Progenitor cell of endocrine pancreas (in vitro differentiated cells): ENCODE data around the gene PPFIA2. TPM values are rescaled to one million over a fixed set of nuclear protein-coding genes. Genes with fewer than 3 reads are reported as not detected.

ENCODE experiments used
- DNase-seq: peaks from one replicate; pipeline ENCODE4 v3.0.0; 2021; ENCODE audit warnings: low spot score; ENCODE audit not compliant: unreplicated experiment
- H3K27ac Mint-ChIP-seq: 2 replicates; pipeline ENCODE4 v1.8.0; 2021; ENCODE audit warnings: mild to moderate bottlenecking, moderate library complexity, mixed read lengths
- H3K27me3 Mint-ChIP-seq: 2 replicates; pipeline ENCODE4 v1.8.0; 2021; ENCODE audit warnings: mixed read lengths
- H3K36me3 Mint-ChIP-seq: 2 replicates; pipeline ENCODE4 v1.8.0; 2022; ENCODE audit warnings: mixed read lengths; ENCODE audit not compliant: insufficient read depth
- H3K4me1 Mint-ChIP-seq: 2 replicates; pipeline ENCODE4 v1.8.0; 2021; ENCODE audit warnings: low read depth, mixed read lengths
- H3K4me3 Mint-ChIP-seq: 2 replicates; pipeline ENCODE4 v1.8.0; 2021; ENCODE audit warnings: low read depth, mild to moderate bottlenecking, moderate library complexity, mixed read lengths
- H3K9me3 Mint-ChIP-seq: 2 replicates; pipeline ENCODE4 v1.8.0; 2021; ENCODE audit warnings: low read depth, mixed read lengths
- CTCF ChIP-seq: fragments of 200-600 bp; sonication (generic); IDR thresholded peaks from one replicate; pipeline ENCODE4 v1.5.0; 2021; ENCODE audit warnings: antibody characterized with exemption, mild to moderate bottlenecking; ENCODE audit not compliant: unreplicated experiment
- total RNA-seq: library from RNA; stranded (reverse); gene quantifications from 2 replicates; pipeline ENCODE4 v1.2.1, GENCODE V29; 2021

The PPFIA2 gene
- total RNA-seq, 1 donor from 2014 or later, result 1.1 TPM

GRCh38 chr12:81274637-81275529, 484.3 kb downstream of the PPFIA2 start:
- Mint-ChIP-seq H3K36me3 (no peaks in the 10 kb centered on the region), H3K27me3 (no peaks in the 10 kb centered on the region), H3K4me3 (no peak overlapping the region), H3K27ac (peak overlapping the region; percentile 34), H3K4me1 (no peaks in the 10 kb centered on the region), H3K9me3 (no peaks in the 10 kb centered on the region)
- DNase-seq, result no peak
- no peak for TF ChIP-seq CTCF

- Mint-ChIP-seq H3K27ac (no peak overlapping the region), H3K4me1 (no peaks in the 10 kb centered on the region), H3K27me3 (no peaks in the 10 kb centered on the region), H3K4me3 (no peak overlapping the region), H3K36me3 (no peaks in the 10 kb centered on the region), H3K9me3 (no peaks in the 10 kb centered on the region)
- no peak for DNase-seq
- no peak for TF ChIP-seq CTCF
These were observed 488.8 kb downstream of the PPFIA2 start for GRCh38 chr12:81270385-81270784.

- Mint-ChIP-seq H3K4me3 (no peak overlapping the region), H3K36me3 (no peaks in the 10 kb centered on the region), H3K4me1 (no peaks in the 10 kb centered on the region), H3K27me3 (no peaks in the 10 kb centered on the region), H3K9me3 (no peaks in the 10 kb centered on the region), H3K27ac (no peak overlapping the region)
- TF ChIP-seq CTCF, result no peak
- no peak for DNase-seq
These were observed 496.1 kb downstream of the PPFIA2 start for GRCh38 chr12:81263072-81263471.

- H3K4me1 Mint-ChIP-seq, result no peaks in the 10 kb centered on the region
- H3K4me3 Mint-ChIP-seq, result no peak overlapping the region
- no peaks in the 10 kb centered on the region for H3K36me3 Mint-ChIP-seq
- no peak overlapping the region for H3K27ac Mint-ChIP-seq
- no peak for DNase-seq
- no peaks in the 10 kb centered on the region for H3K9me3 Mint-ChIP-seq
- H3K27me3 Mint-ChIP-seq, result no peaks in the 10 kb centered on the region
- no peak for TF ChIP-seq CTCF
These were observed 497.5 kb downstream of the PPFIA2 start for GRCh38 chr12:81261508-81262207.

GRCh38 chr12:81259360-81259759, 499.8 kb downstream of the PPFIA2 start:
- Mint-ChIP-seq H3K9me3 (no peaks in the 10 kb centered on the region), H3K27me3 (no peaks in the 10 kb centered on the region), H3K4me3 (no peak overlapping the region), H3K4me1 (no peaks in the 10 kb centered on the region), H3K27ac (no peak overlapping the region), H3K36me3 (no peaks in the 10 kb centered on the region)
- no peak for DNase-seq
- no peak for TF ChIP-seq CTCF
